Adrenal gland (tissue), 12 donors: Measurements from ENCODE around the gene GRPEL2. TPM values are rescaled to one million over a fixed set of nuclear protein-coding genes. Genes with fewer than 3 reads are reported as not detected.

Experiments
- DNase-seq, 7 donors: peaks; one replicate each; pipeline ENCODE4 v3.0.0-alpha.2; 2019 to 2020
- H3K27ac ChIP-seq, 5 donors: fragments of 200-600 bp; sonication (generic) in 4 of 5; 1 replicate in 3 of 5; 2 replicates in 2 of 5; pipeline versions ENCODE4 v1.5.1 to v1.8.0; 2016 to 2020; ENCODE audit warnings: mild to moderate bottlenecking in 1 of 5
- H3K27me3 ChIP-seq: fragments of 200-600 bp; 2 replicates; pipeline ENCODE4 v1.8.0; 2021
- H3K36me3 ChIP-seq, 2 donors: fragments of 200-600 bp; replicated peaks in 1 of 2; 1 replicate in 1 of 2; 2 replicates in 1 of 2; pipeline versions ENCODE4 v1.5.1 to v1.8.0; 2018 to 2022
- H3K4me1 ChIP-seq, 2 donors: fragments of 200-600 bp; replicated peaks in 1 of 2; 1 replicate in 1 of 2; 2 replicates in 1 of 2; pipeline versions ENCODE4 v1.5.1 to v1.8.0; 2018 to 2021
- H3K4me3 ChIP-seq, 4 donors: fragments of 200-600 bp; sonication (generic) in 3 of 4; one replicate each; pipeline ENCODE4 v1.5.1; 2016 to 2018
- H3K9me3 ChIP-seq, 3 donors: fragments of 200-600 bp; sonication (generic) in 1 of 3; replicated peaks in 1 of 3; 1 replicate in 2 of 3; 2 replicates in 1 of 3; pipeline versions ENCODE4 v1.5.1 to v1.8.0; 2016 to 2021
- POLR2A ChIP-seq, 2 donors: fragments of 450-650 bp; IDR thresholded peaks; one replicate each; pipeline ENCODE4 v1.6.1; 2017; ENCODE audit warnings: antibody characterized with exemption in 2 of 2, mild to moderate bottlenecking in 2 of 2, moderate library complexity in 1 of 2
- whole genome bisulfite sequencing, 4 donors: extraction: QIAGEN DNeasy Blood & Tissue Kit in 2 of 4; methylation state at CpG; one replicate each; pipeline versions ENCODE4 v1.1.5 to v1.1.7; 2013 to 2017; 5-methylcytosine and 5-hydroxymethylcytosine counted together
- intact Hi-C, 2 donors: fragments of 100-400 bp; cut with DNase I; formaldehyde crosslinking; loops; one replicate each; pipeline versions ENCODE4 v1.14.1 to v1.15.0; 2022 to 2023
- polyA plus RNA-seq, 3 donors: library from polyadenylated mRNA; stranded (reverse); fragments of 200-250 nt in 2 of 3; fragments of 350-450 nt in 1 of 3; fragmentation: Illumina TruSeq in 1 of 3; extraction: RNeasy Lipid Tissue Mini Kit (QIAGEN cat#74804) in 1 of 3; gene quantifications; one replicate each; pipeline ENCODE4 v1.2.3, GENCODE V29; 2013 to 2014
- total RNA-seq, 9 donors: library from RNA; depleted of rRNA in 4 of 9; stranded (reverse); fragments of >200 nt in 4 of 9; fragments of 120-200 nt in 1 of 9; fragmentation: NEBNext Ultra II Directional in 1 of 9; extraction: Animal tissue kit (Norgen Biotek cat#: 25700) in 1 of 9; gene quantifications; one replicate each; pipeline versions ENCODE4 v1.1.0 to v1.2.4, GENCODE V29; 2013 to 2023
- TF ChIP-seq, protein P1 (sequence below), 6 experiments: fragments of 450-650 bp in 4 of 6; fragments of 200-600 bp in 2 of 6; sonication (generic) in 1 of 6; IDR thresholded peaks; 1 replicate in 5 of 6; 2 replicates in 1 of 6; pipeline versions ENCODE4 v1.5.1 to v1.8.0; 2016 to 2021; ENCODE audit warnings: antibody characterized with exemption in 6 of 6, mild to moderate bottlenecking in 2 of 6, moderate library complexity in 1 of 6
- donor health status: healthy with polysubstance abuse.
- donor health status: Bipolar disorder and iron deficiency.
- donor health status: DM: yes; HTN: yes; CAD: no.
- donor health status: DM: no; HTN: no; CAD: no.
- donor health status: DM: no; HTN: no; CAD: no.
- donor health status: DM: yes; HTN: yes; CAD: no.

The GRPEL2 gene
- total and polyA plus RNA-seq, 12 donors, result 3.9 to 17.4 (median 12.0) TPM

DNA sequence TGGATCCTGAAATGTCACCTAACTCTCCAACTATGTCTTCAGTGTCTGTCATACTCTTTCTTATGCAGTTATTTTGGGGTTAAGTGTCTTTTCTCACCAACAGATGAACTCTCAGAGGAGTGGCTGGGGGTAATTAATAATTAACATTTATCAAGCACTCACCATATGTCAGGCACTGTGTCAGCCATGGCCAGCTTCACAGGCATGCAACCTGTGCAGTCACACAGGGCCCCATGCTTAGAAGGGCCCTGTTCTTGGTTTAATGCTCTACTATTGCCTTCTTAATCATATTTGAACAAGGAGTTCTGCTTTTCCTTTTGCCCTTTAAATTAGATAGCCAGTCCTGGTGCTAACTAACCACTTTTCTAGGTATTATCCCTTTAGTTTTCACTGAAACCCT, 3.4 kb upstream of the GRPEL2 start:
- H3K4me1 ChIP-seq, result peaks cover 12 to 15% of the 10 kb centered on the region in 2 donors
- TF ChIP-seq, protein P1, sequence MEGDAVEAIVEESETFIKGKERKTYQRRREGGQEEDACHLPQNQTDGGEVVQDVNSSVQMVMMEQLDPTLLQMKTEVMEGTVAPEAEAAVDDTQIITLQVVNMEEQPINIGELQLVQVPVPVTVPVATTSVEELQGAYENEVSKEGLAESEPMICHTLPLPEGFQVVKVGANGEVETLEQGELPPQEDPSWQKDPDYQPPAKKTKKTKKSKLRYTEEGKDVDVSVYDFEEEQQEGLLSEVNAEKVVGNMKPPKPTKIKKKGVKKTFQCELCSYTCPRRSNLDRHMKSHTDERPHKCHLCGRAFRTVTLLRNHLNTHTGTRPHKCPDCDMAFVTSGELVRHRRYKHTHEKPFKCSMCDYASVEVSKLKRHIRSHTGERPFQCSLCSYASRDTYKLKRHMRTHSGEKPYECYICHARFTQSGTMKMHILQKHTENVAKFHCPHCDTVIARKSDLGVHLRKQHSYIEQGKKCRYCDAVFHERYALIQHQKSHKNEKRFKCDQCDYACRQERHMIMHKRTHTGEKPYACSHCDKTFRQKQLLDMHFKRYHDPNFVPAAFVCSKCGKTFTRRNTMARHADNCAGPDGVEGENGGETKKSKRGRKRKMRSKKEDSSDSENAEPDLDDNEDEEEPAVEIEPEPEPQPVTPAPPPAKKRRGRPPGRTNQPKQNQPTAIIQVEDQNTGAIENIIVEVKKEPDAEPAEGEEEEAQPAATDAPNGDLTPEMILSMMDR (IDR thresholded peaks at IDR 0.05), result no peak
- no peak for TF ChIP-seq POLR2A (IDR thresholded peaks at IDR 0.05)
- H3K9me3 ChIP-seq, result no peaks in the 10 kb centered on the region
- no peak overlapping the region for H3K27ac ChIP-seq
- H3K4me3 ChIP-seq, result no peak overlapping the region
- H3K27me3 ChIP-seq, result no peaks in the 10 kb centered on the region
- H3K36me3 ChIP-seq, result no peaks in the 10 kb centered on the region
- intact Hi-C loops, result no loop called here
- no peak for DNase-seq

- Histone ChIP-seq H3K9me3 (no peaks in the 10 kb centered on the region), H3K27ac (peak overlapping the region in 1 of 5 donors; percentile 61), H3K27me3 (no peaks in the 10 kb centered on the region), H3K4me1 (peaks cover 12 to 15% of the 10 kb centered on the region in 2 donors), H3K4me3 (peak overlapping the region in 1 of 4 donors; percentile 68), H3K36me3 (peaks cover 0 to 10% of the 10 kb centered on the region in 2 donors)
- TF ChIP-seq, protein P1 (IDR thresholded peaks at IDR 0.05), result no peak
- TF ChIP-seq POLR2A (IDR thresholded peaks at IDR 0.05), result no peak
- DNase-seq, result no peak
- intact Hi-C loops, result no loop called here
- WGBS, 4 donors, result 71 to 87% (median 82%) methylated on average over 2 of the region's 2 CpGs
Observed at GRCh38 chr5:149344151-149344550, 1.1 kb upstream of the GRPEL2 start.

DNA sequence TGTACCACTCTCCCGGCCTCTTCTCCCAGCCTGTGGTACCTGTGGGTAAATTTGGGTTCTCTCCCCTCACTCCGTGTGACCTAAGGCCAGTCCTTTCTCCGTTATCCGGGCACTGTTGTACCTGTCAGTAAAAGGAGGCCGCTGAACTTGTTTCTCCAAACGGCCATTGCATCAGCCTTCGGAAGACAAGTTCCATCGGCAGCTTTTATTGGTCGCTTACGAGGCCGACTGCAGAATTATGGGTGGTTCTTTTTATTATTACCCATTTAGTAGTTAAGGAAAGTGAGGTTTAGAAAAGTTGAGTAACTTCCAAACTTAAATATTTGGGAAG, 558 bp downstream of the GRPEL2 start:
- Histone ChIP-seq H3K36me3 (peaks cover 0 to 27% of the 10 kb centered on the region in 2 donors), H3K9me3 (no peaks in the 10 kb centered on the region), H3K4me1 (peaks cover 12 to 15% of the 10 kb centered on the region in 2 donors), H3K4me3 (peak overlapping the region; percentile 59 to 69 (median 64)), H3K27me3 (no peaks in the 10 kb centered on the region), H3K27ac (peak overlapping the region in 2 of 5 donors; percentile 61 to 76)
- WGBS, 4 donors, result 0 to 3% (median 1%) methylated on average over 10 to 11 of the region's 11 CpGs
- no peak for TF ChIP-seq POLR2A (IDR thresholded peaks at IDR 0.05)
- peak in 1 of 7 donors; percentile 15 for DNase-seq
- intact Hi-C loops, result no loop called here

- H3K27ac ChIP-seq, result no peak overlapping the region
- DNase-seq, result no peak
- WGBS, 4 donors, result 76 to 88% (median 84%) methylated on average over 1 of the region's 1 CpG
- no peak overlapping the region for H3K4me3 ChIP-seq
- H3K27me3 ChIP-seq, result no peaks in the 10 kb centered on the region
- H3K36me3 ChIP-seq, result peaks cover 0 to 52% of the 10 kb centered on the region in 2 donors
- H3K4me1 ChIP-seq, result peaks cover 12 to 15% of the 10 kb centered on the region in 2 donors
- H3K9me3 ChIP-seq, result no peaks in the 10 kb centered on the region
- intact Hi-C loops, result no loop called here
- TF ChIP-seq, protein P1 (IDR thresholded peaks at IDR 0.05), result no peak
- TF ChIP-seq POLR2A (IDR thresholded peaks at IDR 0.05), result no peak
Observed at GRCh38 chr5:149348518-149348917, 3.2 kb downstream of the GRPEL2 start.

GRCh38 chr5:149349382-149349781, 4.1 kb downstream of the GRPEL2 start:
- Histone ChIP-seq H3K36me3 (peaks cover 0 to 57% of the 10 kb centered on the region in 2 donors), H3K9me3 (no peaks in the 10 kb centered on the region), H3K27ac (no peak overlapping the region), H3K4me1 (peaks cover 10 to 12% of the 10 kb centered on the region in 2 donors), H3K27me3 (no peaks in the 10 kb centered on the region), H3K4me3 (no peak overlapping the region)
- no peak for TF ChIP-seq POLR2A (IDR thresholded peaks at IDR 0.05)
- TF ChIP-seq, protein P1 (IDR thresholded peaks at IDR 0.05), result no peak
- intact Hi-C loops, result no loop called here
- no peak for DNase-seq
- 91 to 95% (median 93%) methylated on average over 4 of the region's 4 CpGs for WGBS, 4 donors
